Measurements from ENCODE around the gene TPTE2. TPM values are rescaled to one million over a fixed set of nuclear protein-coding genes. Genes with fewer than 3 reads are reported as not detected.
"Not testable (repeated sequence)": the region's sequence is repeated elsewhere in the genome, so short reads cannot be mapped to it uniquely, and the experiment has no call there.

Gene TPTE2
- total RNA-seq, 1 donor from 2014 or later: not detected

GRCh38 chr13:19439056-19439686, 122.2 kb downstream of the TPTE2 start:
- not testable (repeated sequence) for H3K27me3 ChIP-seq (ENCODE audit: control insufficient read depth in 3 of 3, insufficient read depth in 3 of 3, low read length in 3 of 3); H3K36me3 ChIP-seq (ENCODE audit: control insufficient read depth in 3 of 3, insufficient read depth in 3 of 3, low read length in 3 of 3); H3K4me1 ChIP-seq (ENCODE audit: control insufficient read depth in 3 of 3, insufficient read depth in 3 of 3, low read length in 3 of 3); H3K27ac ChIP-seq (ENCODE audit: low read depth, low read length); H3K9me3 ChIP-seq (ENCODE audit: control insufficient read depth in 3 of 3, low read length in 3 of 3); H3K4me3 ChIP-seq (ENCODE audit: low read length in 3 of 3); H3K9ac ChIP-seq (ENCODE audit: low read depth in 1 of 3, low read length in 3 of 3)

- not testable (repeated sequence) for H3K27ac ChIP-seq (ENCODE audit: low read depth, low read length); H3K36me3 ChIP-seq (ENCODE audit: control insufficient read depth in 3 of 3, insufficient read depth in 3 of 3, low read length in 3 of 3); H3K9me3 ChIP-seq (ENCODE audit: control insufficient read depth in 3 of 3, low read length in 3 of 3); H3K9ac ChIP-seq (ENCODE audit: low read depth in 1 of 3, low read length in 3 of 3); H3K4me1 ChIP-seq (ENCODE audit: control insufficient read depth in 3 of 3, insufficient read depth in 3 of 3, low read length in 3 of 3); H3K27me3 ChIP-seq (ENCODE audit: control insufficient read depth in 3 of 3, insufficient read depth in 3 of 3, low read length in 3 of 3); H3K4me3 ChIP-seq (ENCODE audit: low read length in 3 of 3)
These were observed 123.6 kb downstream of the TPTE2 start for GRCh38 chr13:19437780-19438179.

- H3K9ac ChIP-seq (ENCODE audit: low read depth in 1 of 3, low read length in 3 of 3); H3K27me3 ChIP-seq (ENCODE audit: control insufficient read depth in 3 of 3, insufficient read depth in 3 of 3, low read length in 3 of 3); H3K4me3 ChIP-seq (ENCODE audit: low read length in 3 of 3); H3K9me3 ChIP-seq (ENCODE audit: control insufficient read depth in 3 of 3, low read length in 3 of 3); H3K4me1 ChIP-seq (ENCODE audit: control insufficient read depth in 3 of 3, insufficient read depth in 3 of 3, low read length in 3 of 3); H3K36me3 ChIP-seq (ENCODE audit: control insufficient read depth in 3 of 3, insufficient read depth in 3 of 3, low read length in 3 of 3); H3K27ac ChIP-seq (ENCODE audit: low read depth, low read length): not testable (repeated sequence)
These were observed 139.1 kb downstream of the TPTE2 start for GRCh38 chr13:19422236-19422635.

- not testable (repeated sequence) for H3K9me3 ChIP-seq (ENCODE audit: control insufficient read depth in 3 of 3, low read length in 3 of 3); H3K4me1 ChIP-seq (ENCODE audit: control insufficient read depth in 3 of 3, insufficient read depth in 3 of 3, low read length in 3 of 3); H3K27ac ChIP-seq (ENCODE audit: low read depth, low read length); H3K36me3 ChIP-seq (ENCODE audit: control insufficient read depth in 3 of 3, insufficient read depth in 3 of 3, low read length in 3 of 3); H3K9ac ChIP-seq (ENCODE audit: low read depth in 1 of 3, low read length in 3 of 3); H3K4me3 ChIP-seq (ENCODE audit: low read length in 3 of 3); H3K27me3 ChIP-seq (ENCODE audit: control insufficient read depth in 3 of 3, insufficient read depth in 3 of 3, low read length in 3 of 3)
These were observed 148.8 kb downstream of the TPTE2 start for GRCh38 chr13:19412494-19412893.

GRCh38 chr13:19382746-19383511, 178.4 kb downstream of the TPTE2 start:
- not testable (repeated sequence) for H3K4me1 ChIP-seq (ENCODE audit: control insufficient read depth in 3 of 3, insufficient read depth in 3 of 3, low read length in 3 of 3); H3K36me3 ChIP-seq (ENCODE audit: control insufficient read depth in 3 of 3, insufficient read depth in 3 of 3, low read length in 3 of 3); H3K9me3 ChIP-seq (ENCODE audit: control insufficient read depth in 3 of 3, low read length in 3 of 3); H3K27ac ChIP-seq (ENCODE audit: low read depth, low read length); H3K27me3 ChIP-seq (ENCODE audit: control insufficient read depth in 3 of 3, insufficient read depth in 3 of 3, low read length in 3 of 3); H3K4me3 ChIP-seq (ENCODE audit: low read length in 3 of 3); H3K9ac ChIP-seq (ENCODE audit: low read depth in 1 of 3, low read length in 3 of 3)

- no peak overlapping the region for H3K9ac ChIP-seq (ENCODE audit: low read depth in 1 of 3, low read length in 3 of 3)
- no peaks in the 10 kb centered on the region for H3K9me3 ChIP-seq (ENCODE audit: control insufficient read depth in 3 of 3, low read length in 3 of 3)
- no peak overlapping the region for H3K27ac ChIP-seq (ENCODE audit: low read depth, low read length)
- no peak overlapping the region for H3K4me3 ChIP-seq (ENCODE audit: low read length in 3 of 3)
- H3K36me3 ChIP-seq (ENCODE audit: control insufficient read depth in 3 of 3, insufficient read depth in 3 of 3, low read length in 3 of 3): no peaks in the 10 kb centered on the region
- no peaks in the 10 kb centered on the region for H3K27me3 ChIP-seq (ENCODE audit: control insufficient read depth in 3 of 3, insufficient read depth in 3 of 3, low read length in 3 of 3)
- no peaks in the 10 kb centered on the region for H3K4me1 ChIP-seq (ENCODE audit: control insufficient read depth in 3 of 3, insufficient read depth in 3 of 3, low read length in 3 of 3)
These were observed 179.2 kb downstream of the TPTE2 start for GRCh38 chr13:19382111-19382510.

Other genes starting within 250 kb of the TPTE2 start
- gene MPHOSPH8, start 72.1 kb upstream of the TPTE2 start, total RNA-seq: 7.8 TPM
- 59.5 TPM for gene PSPC1, start 221.4 kb upstream of the TPTE2 start, total RNA-seq